Activated CD4-positive, CD25-positive, alpha-beta regulatory T cell treated with anti-CD3 and anti-CD28 coated beads, Interleukin-2, amount 50 U/mL, for 16 hours (primary cell): Measurements from ENCODE around the gene ALDH16A1.
"Not testable (repeated sequence)": the region's sequence is repeated elsewhere in the genome, so short reads cannot be mapped to it uniquely, and the experiment has no call there.

Experiments
- DNase-seq: peaks from one replicate; pipeline ENCODE4 v3.0.0-alpha.2; 2020; ENCODE audit warnings: low read depth, low spot score

The ALDH16A1 gene

GRCh38 chr19:49462492-49462891 is 9.5 kb downstream of the ALDH16A1 start:
- no peak for DNase-seq

GRCh38 chr19:49463960-49464740 is 11.1 kb downstream of the ALDH16A1 start:
- no peak for DNase-seq

GRCh38 chr19:49465371-49465770 is 12.3 kb downstream of the ALDH16A1 start:
- no peak for DNase-seq

- DNase-seq = no peak
Measured at GRCh38 chr19:49468199-49468598, 15.2 kb downstream of the ALDH16A1 start.

- peak; percentile 70 for DNase-seq
Measured at GRCh38 chr19:49468746-49469447, 15.9 kb downstream of the ALDH16A1 start.

- DNase-seq = no peak
Measured at GRCh38 chr19:49469828-49470614, 17.0 kb downstream of the ALDH16A1 start.

GRCh38 chr19:49470615-49470978 is 17.6 kb downstream of the ALDH16A1 start:
- no peak for DNase-seq

- no peak for DNase-seq
Measured at GRCh38 chr19:49472936-49473335, 19.9 kb downstream of the ALDH16A1 start.

GRCh38 chr19:49473501-49473867 is 20.5 kb downstream of the ALDH16A1 start:
- not testable (repeated sequence) for DNase-seq

- peak; percentile 85 for DNase-seq
Measured at GRCh38 chr19:49473868-49474541, 21.0 kb downstream of the ALDH16A1 start, which contains the start of gene FLT3LG. Gene FLT3LG, plus strand, starts transcription at chr19:49474215. Its CDS starts 425 bp downstream, at chr19:49474640.

- no peak for DNase-seq
Measured at GRCh38 chr19:49474542-49474924, 21.5 kb downstream of the ALDH16A1 start.

GRCh38 chr19:49475191-49475917 is 22.3 kb downstream of the ALDH16A1 start:
- DNase-seq = no peak

GRCh38 chr19:49475995-49476880 is 23.2 kb downstream of the ALDH16A1 start:
- no peak for DNase-seq

- no peak for DNase-seq
Measured at GRCh38 chr19:49479975-49480628, 27.1 kb downstream of the ALDH16A1 start.

- DNase-seq = no peak
Measured at GRCh38 chr19:49481020-49481683, 28.1 kb downstream of the ALDH16A1 start.

GRCh38 chr19:49486232-49486631 is 33.2 kb downstream of the ALDH16A1 start:
- no peak for DNase-seq

GRCh38 chr19:49486710-49487276 is 33.8 kb downstream of the ALDH16A1 start:
- DNase-seq = no peak

- peak; percentile 99 for DNase-seq
Measured at GRCh38 chr19:49487277-49488045, 34.4 kb downstream of the ALDH16A1 start, which contains the start of gene RPL13A. Gene RPL13A, plus strand, starts transcription at chr19:49487608. Its CDS starts 22 bp downstream, at chr19:49487630.
